Endothelial cell of umbilical vein (primary cell): ENCODE data around the gene CD300H. TPM values are rescaled to one million over a fixed set of nuclear protein-coding genes. Genes with fewer than 3 reads are reported as not detected.

ENCODE experiments used
- BruUV-seq: library from RNA; stranded (reverse); fragments of 400-500 nt; replicated peaks from 2 replicates; lab custom pipeline; 2021; lab: Mats Ljungman, UMichigan
- CTCF ChIA-PET: fragments of 300-600, 350-600 bp; sonication (Branson Sonifier 250); formaldehyde crosslinking; loops from one replicate; lab custom pipeline; 2021; ENCODE audit warnings: antibody characterized with exemption, inconsistent platforms; lab: Charles Lee
- POLR2A ChIA-PET: fragments of 300-600, 350-600 bp; sonication (Branson Sonifier 250); formaldehyde crosslinking; loops from one replicate; lab custom pipeline; 2021; ENCODE audit warnings: antibody characterized with exemption, inconsistent platforms; lab: Charles Lee
- DNase-seq: peaks from one replicate; pipeline ENCODE4 v3.0.0-alpha.2; 2011; ENCODE audit warnings: low read depth, low spot score
- FAIRE-seq: peaks from 2 replicates; lab custom pipeline; 2011; peaks lifted over from hg19 to GRCh38; lab: Jason Lieb, UNC
- H2AFZ ChIP-seq: 2 replicates; pipeline ENCODE4 v1.6.0; 2012; ENCODE audit warnings: low read depth, low read length, control low read depth, inconsistent platforms
- H3K27ac ChIP-seq: 2 replicates; pipeline ENCODE4 v1.5.1; 2011; ENCODE audit warnings: low read depth, mild to moderate bottlenecking, control low read depth, low read length, moderate library complexity; ENCODE audit not compliant: insufficient read depth
- H3K27me3 ChIP-seq, 2 experiments: 2 replicates each; pipeline versions ENCODE4 v1.6.0 to v1.6.1; 2011; ENCODE audit warnings: low read length in 2 of 2, mixed read lengths in 1 of 2; ENCODE audit not compliant: control insufficient read depth in 2 of 2, insufficient read depth in 2 of 2
- H3K36me3 ChIP-seq, 2 experiments: 2 replicates in 1 of 2; 3 replicates in 1 of 2; pipeline ENCODE4 v1.5.1; 2011; ENCODE audit warnings: low read length in 2 of 2, mild to moderate bottlenecking in 1 of 2, moderate library complexity in 1 of 2; ENCODE audit not compliant: control insufficient read depth in 2 of 2, insufficient read depth in 2 of 2; ENCODE audit errors: extremely low read depth in 1 of 2
- H3K4me1 ChIP-seq: 3 replicates; pipeline ENCODE4 v1.5.1; 2011; ENCODE audit warnings: mild to moderate bottlenecking, low read length; ENCODE audit not compliant: control insufficient read depth, insufficient read depth; ENCODE audit errors: extremely low read depth
- H3K4me2 ChIP-seq: 2 replicates; pipeline ENCODE4 v1.6.1; 2011; ENCODE audit warnings: low read length, control low read depth, mixed read lengths; ENCODE audit not compliant: insufficient read depth
- H3K4me3 ChIP-seq, 3 experiments: fragments of 200-600 bp in 1 of 3; sonication (generic), shearing (Covaris generic) in 1 of 3; replicated peaks in 1 of 3; 2 replicates each; pipeline ENCODE4 v1.5.1; 2011 to 2016; ENCODE audit warnings: control low read depth in 3 of 3, low read length in 3 of 3, mild to moderate bottlenecking in 2 of 3, inconsistent platforms in 1 of 3, low read depth in 1 of 3, moderate library complexity in 1 of 3; ENCODE audit not compliant: insufficient read depth in 1 of 3
- H3K79me2 ChIP-seq: 2 replicates; pipeline ENCODE4 v1.6.0; 2012; ENCODE audit warnings: low read length, inconsistent platforms; ENCODE audit not compliant: control insufficient read depth, insufficient read depth
- H3K9ac ChIP-seq: replicated peaks from 2 replicates; pipeline ENCODE3; 2011; ENCODE audit warnings: low read length, control low read depth; ENCODE audit not compliant: insufficient read depth; ENCODE audit errors: extremely low read depth
- H3K9me1 ChIP-seq: replicated peaks from 3 replicates; pipeline ENCODE4 v1.6.0; 2011; ENCODE audit warnings: mild to moderate bottlenecking, low read length; ENCODE audit not compliant: control insufficient read depth, insufficient read depth; ENCODE audit errors: extremely low read depth
- H3K9me3 ChIP-seq: replicated peaks from 2 replicates; pipeline ENCODE4 v1.5.1; 2012; ENCODE audit warnings: low read length, inconsistent platforms; ENCODE audit not compliant: control insufficient read depth, insufficient read depth
- H4K20me1 ChIP-seq: replicated peaks from 2 replicates; pipeline ENCODE3; 2011; ENCODE audit warnings: mild to moderate bottlenecking, low read length; ENCODE audit not compliant: control insufficient read depth, insufficient read depth; ENCODE audit errors: extremely low read depth
- CTCF ChIP-seq, 2 donors: IDR thresholded peaks; 1 replicate in 1 of 2; 2 replicates in 1 of 2; pipeline ENCODE4 v1.5.1; 2011; ENCODE audit warnings: low read length in 2 of 2, mild to moderate bottlenecking in 2 of 2, moderate library complexity in 2 of 2, control low read depth in 1 of 2, inconsistent platforms in 1 of 2, low read depth in 1 of 2; ENCODE audit not compliant: insufficient read depth in 1 of 2; ENCODE audit errors: extremely low read depth in 1 of 2
- EZH2 ChIP-seq: IDR thresholded peaks from 2 replicates; pipeline ENCODE4 v1.6.1; 2012; ENCODE audit warnings: borderline replicate concordance, low read depth, mild to moderate bottlenecking, moderate library complexity, low read length, inconsistent platforms; ENCODE audit not compliant: severe bottlenecking
- FOS ChIP-seq: IDR thresholded peaks from 2 replicates; pipeline ENCODE4 v1.6.1; 2011; ENCODE audit warnings: mild to moderate bottlenecking, low read length, moderate library complexity, borderline replicate concordance; ENCODE audit not compliant: insufficient read depth
- GATA2 ChIP-seq: IDR thresholded peaks from 2 replicates; pipeline ENCODE4 v1.7.0; 2011; ENCODE audit warnings: low read depth, mild to moderate bottlenecking, moderate library complexity, mixed read lengths, low read length; ENCODE audit not compliant: insufficient read length, insufficient read depth
- JUN ChIP-seq: IDR thresholded peaks from 2 replicates; pipeline ENCODE4 v1.6.1; 2011; ENCODE audit warnings: borderline replicate concordance, low read depth; ENCODE audit not compliant: insufficient read length, insufficient read depth
- MYC ChIP-seq: IDR thresholded peaks from one replicate; pipeline ENCODE4 v1.6.1; 2011; ENCODE audit warnings: mild to moderate bottlenecking, low read depth, low read length
- POLR2A ChIP-seq: IDR thresholded peaks from 2 replicates; pipeline ENCODE4 v1.6.1; 2012; ENCODE audit warnings: low read depth, mild to moderate bottlenecking, control low read depth, low read length
- POLR2AphosphoS5 ChIP-seq: IDR thresholded peaks from 2 replicates; pipeline ENCODE4 v1.6.1; 2012; ENCODE audit warnings: low read depth, mild to moderate bottlenecking, control low read depth, low read length, moderate library complexity; ENCODE audit not compliant: insufficient read depth
- dilution Hi-C: fragments of 300-500 bp; cut with MboI; formaldehyde crosslinking; loops from one replicate; pipeline ENCODE4 v1.15.0; 2019; ENCODE audit warnings: low sequenced_read_pairs; ENCODE audit not compliant: extremely low pct_ligation_motif_present
- intact Hi-C: fragments of 100-400 bp; cut with micrococcal nuclease; formaldehyde crosslinking; loops from one replicate; pipeline ENCODE4 v1.10.0; 2022
- polyA plus RNA-seq, 4 experiments: library from polyadenylated mRNA; depleted of rRNA in 3 of 4; stranded (reverse) in 3 of 4; unstranded in 1 of 4; fragments of >200 nt; gene quantifications; 2 replicates each; pipeline versions ENCODE4 v1.2.1 to v1.2.3, GENCODE V29; 2011 to 2012; ENCODE audit warnings: missing spikeins in 1 of 4
- total RNA-seq: library from RNA; stranded (reverse); gene quantifications from 2 replicates; pipeline ENCODE4 v1.2.3, GENCODE V29; 2021
- TF ChIP-seq, protein P1 (sequence below): IDR thresholded peaks from 2 replicates; pipeline ENCODE4 v1.6.1; 2011; ENCODE audit not compliant: insufficient read depth, insufficient read length

The CD300H gene
- total and polyA plus RNA-seq, 2 donors (not counting 3 experiments of a cell fraction or from before 2014, with no cell fraction given): not detected

- TF ChIP-seq MYC (no peak), POLR2AphosphoS5 (no peak), POLR2A (no peak), EZH2 (no peak), JUN (no peak), FOS (no peak), GATA2 (no peak), CTCF (IDR thresholded peaks at IDR 0.05; ENCODE audit: extremely low read depth in 1 of 2, insufficient read depth in 1 of 2, low read depth in 1 of 2, low read length in 2 of 2) (no peak)
- TF ChIP-seq, protein P1, sequence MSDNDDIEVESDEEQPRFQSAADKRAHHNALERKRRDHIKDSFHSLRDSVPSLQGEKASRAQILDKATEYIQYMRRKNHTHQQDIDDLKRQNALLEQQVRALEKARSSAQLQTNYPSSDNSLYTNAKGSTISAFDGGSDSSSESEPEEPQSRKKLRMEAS: no peak
- no peak overlapping the region for H3K4me2 ChIP-seq
- no peak for DNase-seq
- dilution Hi-C loops (no loop called here), intact Hi-C loops (no loop called here)
- no TSS peak for BruUV-seq
- no peaks in the 10 kb centered on the region for H3K9me3 ChIP-seq
- no peak overlapping the region for H3K9ac ChIP-seq
- H3K79me2 ChIP-seq: no peaks in the 10 kb centered on the region
- no peaks in the 10 kb centered on the region for H4K20me1 ChIP-seq
- H3K9me1 ChIP-seq: no peaks in the 10 kb centered on the region
- CTCF ChIA-PET: no interaction called here
- no peak for FAIRE-seq
- H3K27me3 ChIP-seq: no peaks in the 10 kb centered on the region
- no peaks in the 10 kb centered on the region for H3K36me3 ChIP-seq
- no peak overlapping the region for H3K4me3 ChIP-seq
- H2AFZ ChIP-seq: no peak overlapping the region
- H3K27ac ChIP-seq: no peak overlapping the region
- H3K4me1 ChIP-seq: no peaks in the 10 kb centered on the region
- POLR2A ChIA-PET: no interaction called here
These were observed 38.7 kb downstream of the CD300H start for GRCh38 chr17:74528491-74529199.
